NCI-H2029 treated with DMSO at 0.1 percent for 48 hours (cell line): Measurements from ENCODE around the gene CREBL2.
"Not testable (repeated sequence)": the region's sequence is repeated elsewhere in the genome, so short reads cannot be mapped to it uniquely, and the experiment has no call there.

ENCODE experiments used
- DNase-seq: peaks from one replicate; lab custom pipeline; 2025; lab: John Stamatoyannopoulos, UW

Gene CREBL2

GRCh38 chr12:12598864-12599263, 12.8 kb upstream of the CREBL2 start:
- no peak for DNase-seq

GRCh38 chr12:12599750-12600643, 11.7 kb upstream of the CREBL2 start:
- no peak for DNase-seq

GRCh38 chr12:12600659-12601058, 11.0 kb upstream of the CREBL2 start:
- no peak for DNase-seq

GRCh38 chr12:12604740-12605139, 6.9 kb upstream of the CREBL2 start:
- no peak for DNase-seq

- DNase-seq: no peak
These were observed 4.7 kb upstream of the CREBL2 start for GRCh38 chr12:12606781-12607589.

- DNase-seq: no peak
These were observed 3.1 kb upstream of the CREBL2 start for GRCh38 chr12:12608557-12608957.

- DNase-seq: no peak
These were observed 2.0 kb upstream of the CREBL2 start for GRCh38 chr12:12609692-12610091.

GRCh38 chr12:12610711-12611110, 965 bp upstream of the CREBL2 start:
- no peak for DNase-seq

- DNase-seq: peak; percentile 50
These were observed 682 bp downstream of the CREBL2 start for GRCh38 chr12:12612358-12612757.

GRCh38 chr12:12613344-12613743, 1.7 kb downstream of the CREBL2 start:
- no peak for DNase-seq

- DNase-seq: no peak
These were observed 2.7 kb downstream of the CREBL2 start for GRCh38 chr12:12614342-12614741.

GRCh38 chr12:12616512-12617310, 5.0 kb downstream of the CREBL2 start:
- DNase-seq: no peak

- not testable (repeated sequence) for DNase-seq
These were observed 6.4 kb downstream of the CREBL2 start for GRCh38 chr12:12618064-12618463.

GRCh38 chr12:12620730-12621315, 9.1 kb downstream of the CREBL2 start:
- DNase-seq: no peak

GRCh38 chr12:12622418-12622817, 10.7 kb downstream of the CREBL2 start:
- no peak for DNase-seq

GRCh38 chr12:12624498-12624992, 12.9 kb downstream of the CREBL2 start:
- DNase-seq: no peak

- no peak for DNase-seq
These were observed 14.8 kb downstream of the CREBL2 start for GRCh38 chr12:12626471-12626870.

- DNase-seq: no peak
These were observed 15.7 kb downstream of the CREBL2 start for GRCh38 chr12:12627308-12627827.

- DNase-seq: no peak
These were observed 16.3 kb downstream of the CREBL2 start for GRCh38 chr12:12628013-12628412.

GRCh38 chr12:12630850-12631249, 19.2 kb downstream of the CREBL2 start:
- DNase-seq: no peak

- no peak for DNase-seq
These were observed 24.0 kb downstream of the CREBL2 start for GRCh38 chr12:12635651-12636050.
